PC-3 (cell line): ENCODE results near the gene CCNJL. TPM values are rescaled to one million over a fixed set of nuclear protein-coding genes. Genes with fewer than 3 reads are reported as not detected.

Source experiments
- ATAC-seq: fragments of 200-7000 bp; cut with Tn5 transposase; 2 replicates; pipeline ENCODE4 v1.9.1; 2020; ENCODE audit warnings: mild to moderate bottlenecking, moderate library complexity
- BruUV-seq: library from RNA; stranded (reverse); fragments of 400-500 nt; replicated peaks from 2 replicates; lab custom pipeline; 2021; lab: Mats Ljungman, UMichigan
- CTCF ChIA-PET: fragments of 300-600 bp; sonication (Branson Sonifier 250); formaldehyde crosslinking; loops from one replicate; lab custom pipeline; 2022; ENCODE audit warnings: antibody characterized with exemption; lab: Charles Lee
- POLR2A ChIA-PET: fragments of 300-600 bp; sonication (Branson Sonifier 250); formaldehyde crosslinking; loops from one replicate; lab custom pipeline; 2022; ENCODE audit warnings: antibody characterized with exemption; ENCODE audit not compliant: unreplicated experiment; lab: Charles Lee
- DNase-seq: peaks from one replicate; pipeline ENCODE4 v3.0.0-alpha.2; 2015
- H2AFZ ChIP-seq: fragments of 300-600 bp; sonication (generic); 2 replicates; pipeline ENCODE4 v1.6.0; 2016; ENCODE audit warnings: antibody characterized with exemption, low read length
- H3F3A ChIP-seq: fragments of 300-600 bp; sonication (generic); one replicate; pipeline ENCODE4 v1.6.0; 2017; ENCODE audit warnings: antibody characterized with exemption, low read length, control low read depth, mild to moderate bottlenecking; ENCODE audit not compliant: unreplicated experiment
- H3K27ac ChIP-seq: fragments of 300-600 bp; sonication (generic); 2 replicates; pipeline ENCODE4 v1.5.1; 2016; ENCODE audit warnings: mild to moderate bottlenecking, low read length
- H3K27me3 ChIP-seq: fragments of 300-600 bp; sonication (generic); 2 replicates; pipeline ENCODE4 v1.6.1; 2016; ENCODE audit warnings: low read length, mixed read lengths
- H3K36me3 ChIP-seq: fragments of 300-600 bp; sonication (generic); 2 replicates; pipeline ENCODE4 v1.6.1; 2016; ENCODE audit warnings: low read depth, mixed run types, low read length, mixed read lengths
- H3K4me1 ChIP-seq: fragments of 300-600 bp; sonication (generic); 2 replicates; pipeline ENCODE4 v1.5.1; 2016; ENCODE audit warnings: low read length; ENCODE audit not compliant: insufficient read depth
- H3K4me2 ChIP-seq: fragments of 300-600 bp; sonication (generic); 2 replicates; pipeline ENCODE4 v1.6.0; 2016; ENCODE audit warnings: low read length
- H3K4me3 ChIP-seq: fragments of 300-600 bp; sonication (generic); 2 replicates; pipeline ENCODE4 v1.5.1; 2016; ENCODE audit warnings: mild to moderate bottlenecking, low read length, mixed read lengths
- H3K79me2 ChIP-seq: fragments of 300-600 bp; sonication (generic); 2 replicates; pipeline ENCODE4 v1.6.1; 2017; ENCODE audit warnings: low read length, mixed read lengths
- H3K9ac ChIP-seq: fragments of 300-600 bp; sonication (generic); 2 replicates; pipeline ENCODE4 v1.6.0; 2016; ENCODE audit warnings: mild to moderate bottlenecking, low read length
- H3K9me2 ChIP-seq: fragments of 300-600 bp; sonication (generic); replicated peaks from 2 replicates; pipeline ENCODE4 v1.6.1; 2016; ENCODE audit warnings: mixed run types, low read length, mixed read lengths
- H3K9me3 ChIP-seq: fragments of 300-600 bp; sonication (generic); 2 replicates; pipeline ENCODE4 v1.6.1; 2016; ENCODE audit warnings: low read length, mixed read lengths
- H4K20me1 ChIP-seq: fragments of 300-600 bp; sonication (generic); 2 replicates; pipeline ENCODE4 v1.6.1; 2016; ENCODE audit warnings: low read length, mixed read lengths
- CTCF ChIP-seq: fragments of 300-600 bp; sonication (generic); conservative IDR thresholded peaks from 2 replicates; pipeline ENCODE4 v1.5.1; 2017; ENCODE audit warnings: antibody characterized with exemption, low read depth, mild to moderate bottlenecking, low read length
- EZH2 ChIP-seq: fragments of 300-600 bp; sonication (generic); IDR thresholded peaks from one replicate; pipeline ENCODE4 v1.6.1; 2017; ENCODE audit warnings: antibody characterized with exemption, mild to moderate bottlenecking, low read length; ENCODE audit not compliant: unreplicated experiment
- EZH2phosphoT487 ChIP-seq: fragments of 300-600 bp; sonication (generic); IDR thresholded peaks from 2 replicates; pipeline ENCODE4 v1.6.1; 2018; ENCODE audit warnings: mild to moderate bottlenecking, antibody characterized with exemption, low read length, borderline replicate concordance
- intact Hi-C: fragments of 100-400 bp; cut with micrococcal nuclease; formaldehyde crosslinking; loops from 2 replicates; pipeline ENCODE4 v1.9.0; 2023
- total RNA-seq: library from RNA; depleted of rRNA; stranded (reverse); fragments of >200 nt; gene quantifications from 2 replicates; pipeline ENCODE4 v1.2.3, GENCODE V29; 2014

The CCNJL gene
- total RNA-seq, 1 experiment from 2014 or later, result 7.7 TPM

- no peak overlapping the region for H3K4me2 ChIP-seq
- no peaks in the 10 kb centered on the region for H3K27me3 ChIP-seq
- TF ChIP-seq EZH2phosphoT487 (no peak), CTCF (no peak), EZH2 (no peak)
- H3K79me2 ChIP-seq, result no peaks in the 10 kb centered on the region
- POLR2A ChIA-PET, result no interaction called here
- no peak overlapping the region for H3K4me3 ChIP-seq
- H3K4me1 ChIP-seq, result no peaks in the 10 kb centered on the region
- no peaks in the 10 kb centered on the region for H4K20me1 ChIP-seq
- no peak overlapping the region for H3K9ac ChIP-seq
- DNase-seq (peak; percentile 45), ATAC-seq (peak; percentile 60)
- no peaks in the 10 kb centered on the region for H3F3A ChIP-seq
- H3K9me3 ChIP-seq, result no peaks in the 10 kb centered on the region
- no peaks in the 10 kb centered on the region for H3K36me3 ChIP-seq
- no peak overlapping the region for H3K27ac ChIP-seq
- no peak overlapping the region for H2AFZ ChIP-seq
- BruUV-seq, result no TSS peak
- intact Hi-C loops, result no loop called here
- CTCF ChIA-PET, result no interaction called here
- H3K9me2 ChIP-seq, result no peaks in the 10 kb centered on the region
Observed at GRCh38 chr5:160297004-160297403, 15.4 kb downstream of the CCNJL start.

- intact Hi-C loops, result no loop called here
- Histone ChIP-seq H3K27me3 (no peaks in the 10 kb centered on the region), H3K9me2 (no peaks in the 10 kb centered on the region), H3K9ac (no peak overlapping the region), H3F3A (no peaks in the 10 kb centered on the region), H2AFZ (no peak overlapping the region), H4K20me1 (no peaks in the 10 kb centered on the region), H3K4me3 (no peak overlapping the region), H3K36me3 (no peaks in the 10 kb centered on the region), H3K27ac (no peak overlapping the region), H3K4me1 (no peaks in the 10 kb centered on the region), H3K9me3 (no peaks in the 10 kb centered on the region), H3K4me2 (no peak overlapping the region), H3K79me2 (no peaks in the 10 kb centered on the region)
- DNase-seq (no peak), ATAC-seq (no peak)
- ChIA-PET POLR2A (no interaction called here), CTCF (no interaction called here)
- no TSS peak for BruUV-seq
- no peak for TF ChIP-seq CTCF
- no peak for TF ChIP-seq EZH2
- no peak for TF ChIP-seq EZH2phosphoT487
Observed at GRCh38 chr5:160296496-160296895, 15.9 kb downstream of the CCNJL start.

- Histone ChIP-seq H4K20me1 (no peaks in the 10 kb centered on the region), H3K36me3 (no peaks in the 10 kb centered on the region), H3K4me1 (no peaks in the 10 kb centered on the region), H3K79me2 (no peaks in the 10 kb centered on the region), H3K4me2 (no peak overlapping the region), H3K4me3 (no peak overlapping the region), H3K9me2 (no peaks in the 10 kb centered on the region), H3K27me3 (no peaks in the 10 kb centered on the region), H3K9me3 (no peaks in the 10 kb centered on the region), H3K27ac (no peak overlapping the region), H3K9ac (no peak overlapping the region), H2AFZ (no peak overlapping the region), H3F3A (no peaks in the 10 kb centered on the region)
- DNase-seq, result no peak
- intact Hi-C loops, result no loop called here
- no peak for ATAC-seq
- BruUV-seq, result no TSS peak
- ChIA-PET CTCF (no interaction called here), POLR2A (no interaction called here)
- no peak for TF ChIP-seq EZH2phosphoT487
- no peak for TF ChIP-seq EZH2
- TF ChIP-seq CTCF, result no peak
Observed at GRCh38 chr5:160293901-160294561, 18.3 kb downstream of the CCNJL start.
